ENCODE measurements around the gene TRAP1.

DNA sequence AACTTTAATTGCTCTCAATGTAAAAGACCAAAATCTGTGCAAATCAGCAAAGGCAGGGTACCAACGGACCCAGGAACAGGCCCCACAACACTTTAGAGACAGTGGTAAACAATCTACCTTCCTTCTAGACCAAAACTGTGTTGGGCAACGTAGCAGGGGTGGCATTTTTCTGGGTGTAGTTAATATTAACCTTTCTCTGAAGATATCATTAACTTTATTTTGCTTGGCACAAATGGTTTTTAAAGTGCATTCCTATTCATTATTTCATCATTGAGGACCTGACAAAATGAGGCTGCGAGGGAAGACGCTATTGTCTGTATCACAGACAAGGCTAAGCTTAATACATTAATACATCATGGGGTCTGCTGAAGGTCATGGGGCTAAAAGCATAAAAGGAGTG is 37.9 kb upstream of the TRAP1 start:
- TF ChIP-seq EZH2 (IDR thresholded peaks at IDR 0.05) (no peak), POLR2AphosphoS5 (IDR thresholded peaks at IDR 0.05; ENCODE audit: borderline replicate concordance, low read depth, low read length) (no peak)
